A673 (cell line): ENCODE data around the gene ADGRG7. TPM values are rescaled to one million over a fixed set of nuclear protein-coding genes. Genes with fewer than 3 reads are reported as not detected.

ENCODE experiments used
- BruUV-seq: library from RNA; stranded (reverse); fragments of 400-500 nt; replicated peaks from 2 replicates; lab custom pipeline; 2021; lab: Mats Ljungman, UMichigan
- CTCF ChIA-PET: fragments of 300-600 bp; sonication (Branson Sonifier 250); formaldehyde crosslinking; loops from one replicate; lab custom pipeline; 2022; ENCODE audit warnings: antibody characterized with exemption; lab: Charles Lee
- POLR2A ChIA-PET: fragments of 300-600 bp; sonication (Branson Sonifier 250); formaldehyde crosslinking; loops from one replicate; lab custom pipeline; 2022; ENCODE audit warnings: antibody characterized with exemption; ENCODE audit not compliant: low non-redundant PET; lab: Charles Lee
- DNase-seq: peaks from one replicate; pipeline ENCODE4 v3.0.0-alpha.2; 2015; ENCODE audit warnings: low spot score
- H3K27ac ChIP-seq: fragments of 200-600 bp; sonication (generic); 2 replicates; pipeline ENCODE4 v1.5.1; 2016; ENCODE audit warnings: mixed run types, low read depth, mild to moderate bottlenecking, mixed read lengths, antibody characterized with exemption, low read length; ENCODE audit not compliant: poor library complexity, severe bottlenecking
- H3K27me3 ChIP-seq: fragments of 200-600 bp; sonication (generic); replicated peaks from 2 replicates; pipeline ENCODE4 v1.6.1; 2017; ENCODE audit warnings: mixed run types, low read depth, mild to moderate bottlenecking, mixed read lengths, antibody characterized with exemption, low read length; ENCODE audit not compliant: insufficient read depth, poor library complexity
- H3K36me3 ChIP-seq: fragments of 200-600 bp; sonication (generic); 2 replicates; pipeline ENCODE4 v1.6.1; 2016; ENCODE audit warnings: mixed run types, mild to moderate bottlenecking, mixed read lengths, antibody characterized with exemption, low read length; ENCODE audit not compliant: insufficient read depth, poor library complexity, severe bottlenecking
- H3K4me1 ChIP-seq: fragments of 200-600 bp; sonication (generic); 2 replicates; pipeline ENCODE4 v1.6.1; 2017; ENCODE audit warnings: mixed run types, mild to moderate bottlenecking, mixed read lengths, antibody characterized with exemption, low read length; ENCODE audit not compliant: insufficient read depth, poor library complexity, severe bottlenecking
- H3K4me3 ChIP-seq: fragments of 200-600 bp; sonication (generic); 2 replicates; pipeline ENCODE4 v1.5.1; 2016; ENCODE audit warnings: low read depth, mixed run types, mild to moderate bottlenecking, mixed read lengths, low read length; ENCODE audit not compliant: poor library complexity, severe bottlenecking
- H3K9me3 ChIP-seq: fragments of 200-600 bp; sonication (generic); 2 replicates; pipeline ENCODE4 v1.6.1; 2016; ENCODE audit warnings: mixed run types, low read depth, mild to moderate bottlenecking, mixed read lengths, antibody characterized with exemption, low read length; ENCODE audit not compliant: poor library complexity, severe bottlenecking
- EZH2 ChIP-seq: fragments of 200-600 bp; sonication (generic); IDR thresholded peaks from 2 replicates; pipeline ENCODE4 v1.6.1; 2017; ENCODE audit warnings: borderline replicate concordance, low read depth, mild to moderate bottlenecking, mixed read lengths, antibody characterized with exemption, low read length; ENCODE audit not compliant: poor library complexity, severe bottlenecking
- intact Hi-C: fragments of 100-400 bp; cut with micrococcal nuclease; formaldehyde crosslinking; loops from one replicate; pipeline ENCODE4 v1.10.0; 2022; ENCODE audit not compliant: unreplicated experiment
- total RNA-seq: library from RNA; stranded (reverse); gene quantifications from 2 replicates; pipeline ENCODE4 v1.2.3, GENCODE V29; 2021
- TF ChIP-seq, protein P1 (sequence below): fragments of 300-800, 200-600 bp; sonication (generic); conservative IDR thresholded peaks from 2 replicates; pipeline ENCODE4 v1.5.1; 2017; ENCODE audit warnings: low read depth, mild to moderate bottlenecking, antibody characterized with exemption, low read length, moderate library complexity, mixed read lengths

Gene ADGRG7
- total RNA-seq, 1 experiment from 2014 or later: 2.4 TPM

GRCh38 chr3:100570811-100571210 lies 38.6 kb upstream of the ADGRG7 start:
- Histone ChIP-seq H3K27me3 (no peaks in the 10 kb centered on the region), H3K36me3 (no peaks in the 10 kb centered on the region), H3K4me1 (no peaks in the 10 kb centered on the region), H3K9me3 (no peaks in the 10 kb centered on the region), H3K27ac (no peak overlapping the region), H3K4me3 (no peak overlapping the region)
- POLR2A ChIA-PET: no interaction called here
- no peak for DNase-seq
- TF ChIP-seq EZH2: no peak
- TF ChIP-seq, protein P1, sequence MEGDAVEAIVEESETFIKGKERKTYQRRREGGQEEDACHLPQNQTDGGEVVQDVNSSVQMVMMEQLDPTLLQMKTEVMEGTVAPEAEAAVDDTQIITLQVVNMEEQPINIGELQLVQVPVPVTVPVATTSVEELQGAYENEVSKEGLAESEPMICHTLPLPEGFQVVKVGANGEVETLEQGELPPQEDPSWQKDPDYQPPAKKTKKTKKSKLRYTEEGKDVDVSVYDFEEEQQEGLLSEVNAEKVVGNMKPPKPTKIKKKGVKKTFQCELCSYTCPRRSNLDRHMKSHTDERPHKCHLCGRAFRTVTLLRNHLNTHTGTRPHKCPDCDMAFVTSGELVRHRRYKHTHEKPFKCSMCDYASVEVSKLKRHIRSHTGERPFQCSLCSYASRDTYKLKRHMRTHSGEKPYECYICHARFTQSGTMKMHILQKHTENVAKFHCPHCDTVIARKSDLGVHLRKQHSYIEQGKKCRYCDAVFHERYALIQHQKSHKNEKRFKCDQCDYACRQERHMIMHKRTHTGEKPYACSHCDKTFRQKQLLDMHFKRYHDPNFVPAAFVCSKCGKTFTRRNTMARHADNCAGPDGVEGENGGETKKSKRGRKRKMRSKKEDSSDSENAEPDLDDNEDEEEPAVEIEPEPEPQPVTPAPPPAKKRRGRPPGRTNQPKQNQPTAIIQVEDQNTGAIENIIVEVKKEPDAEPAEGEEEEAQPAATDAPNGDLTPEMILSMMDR: no peak
- CTCF ChIA-PET: no interaction called here
- no TSS peak for BruUV-seq
- intact Hi-C loops: no loop called here

- intact Hi-C loops: no loop called here
- Histone ChIP-seq H3K4me1 (no peaks in the 10 kb centered on the region), H3K4me3 (no peak overlapping the region), H3K9me3 (no peaks in the 10 kb centered on the region), H3K27me3 (no peaks in the 10 kb centered on the region), H3K27ac (no peak overlapping the region), H3K36me3 (no peaks in the 10 kb centered on the region)
- ChIA-PET POLR2A (no interaction called here), CTCF (no interaction called here)
- DNase-seq: no peak
- BruUV-seq: no TSS peak
- TF ChIP-seq, protein P1: no peak
- TF ChIP-seq EZH2: no peak
These were observed 34.9 kb upstream of the ADGRG7 start for GRCh38 chr3:100574536-100574935.

GRCh38 chr3:100575704-100576103 lies 33.7 kb upstream of the ADGRG7 start:
- H3K4me1 ChIP-seq: no peaks in the 10 kb centered on the region
- CTCF ChIA-PET: no interaction called here

More at GRCh38 chr3:100575704-100576103, 33.7 kb upstream of the ADGRG7 start:
- intact Hi-C loops: no loop called here
- H3K27ac ChIP-seq: no peak overlapping the region
- H3K9me3 ChIP-seq: no peaks in the 10 kb centered on the region
- no TSS peak for BruUV-seq
- no peaks in the 10 kb centered on the region for H3K36me3 ChIP-seq
- POLR2A ChIA-PET: interaction anchor here (0.6 kb wide), 1 partner anchor 359 kb away, joined by 4 read pairs; no protein-coding TSS in a partner anchor
- no peak for DNase-seq
- H3K4me3 ChIP-seq: no peak overlapping the region
- H3K27me3 ChIP-seq: no peaks in the 10 kb centered on the region
- no peak for TF ChIP-seq EZH2
- TF ChIP-seq, protein P1: no peak
